ENCODE measurements around the gene ANKRD18A. TPM values are rescaled to one million over a fixed set of nuclear protein-coding genes. Genes with fewer than 3 reads are reported as not detected.

The ANKRD18A gene
- total and polyA plus RNA-seq, 10 donors: 0.02 to 3.4 (median 0.68) TPM; not detected in 1

DNA sequence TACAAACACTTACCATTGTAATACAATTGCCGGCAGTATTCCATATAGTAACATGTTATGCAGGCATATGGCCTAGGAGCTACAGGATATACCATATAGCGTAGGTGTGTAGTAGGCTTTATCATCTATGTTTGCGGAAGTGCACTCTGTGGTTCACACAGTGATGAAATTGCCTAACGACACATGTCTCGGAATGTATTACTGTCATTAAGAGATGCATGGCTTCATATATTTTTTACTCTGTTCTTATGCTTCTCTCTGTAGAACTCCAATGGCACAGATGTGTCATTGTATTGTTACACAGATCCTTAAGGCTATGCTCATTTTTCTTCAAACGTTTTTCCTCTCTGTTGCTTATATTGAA lies 19.2 kb upstream of the ANKRD18A start:
- Histone ChIP-seq H3K27me3 (replicated peaks in 1 of 7) (peaks cover 0 to 45% (median 0%) of the 10 kb centered on the region in 7 donors), H3K36me3 (no peaks in the 10 kb centered on the region), H3K9me3 (no peaks in the 10 kb centered on the region), H3K27ac (no peak overlapping the region), H3K4me1 (no peaks in the 10 kb centered on the region), H3K4me3 (no peak overlapping the region)
- intact Hi-C loops (cut with DNase I; ENCODE audit: low total_unique reads): no loop called here
- WGBS, 5 donors: 58 to 86% (median 70%) methylated on average over 6 of the region's 6 CpGs
- no peak for DNase-seq
- TF ChIP-seq CTCF (IDR thresholded peaks at IDR 0.05 in 8 of 11, conservative IDR thresholded peaks at IDR 0.05 in 3 of 11): no peak
- no peak for TF ChIP-seq POLR2A (IDR thresholded peaks at IDR 0.05)
- TF ChIP-seq POLR2AphosphoS5 (IDR thresholded peaks at IDR 0.05): no peak

DNA sequence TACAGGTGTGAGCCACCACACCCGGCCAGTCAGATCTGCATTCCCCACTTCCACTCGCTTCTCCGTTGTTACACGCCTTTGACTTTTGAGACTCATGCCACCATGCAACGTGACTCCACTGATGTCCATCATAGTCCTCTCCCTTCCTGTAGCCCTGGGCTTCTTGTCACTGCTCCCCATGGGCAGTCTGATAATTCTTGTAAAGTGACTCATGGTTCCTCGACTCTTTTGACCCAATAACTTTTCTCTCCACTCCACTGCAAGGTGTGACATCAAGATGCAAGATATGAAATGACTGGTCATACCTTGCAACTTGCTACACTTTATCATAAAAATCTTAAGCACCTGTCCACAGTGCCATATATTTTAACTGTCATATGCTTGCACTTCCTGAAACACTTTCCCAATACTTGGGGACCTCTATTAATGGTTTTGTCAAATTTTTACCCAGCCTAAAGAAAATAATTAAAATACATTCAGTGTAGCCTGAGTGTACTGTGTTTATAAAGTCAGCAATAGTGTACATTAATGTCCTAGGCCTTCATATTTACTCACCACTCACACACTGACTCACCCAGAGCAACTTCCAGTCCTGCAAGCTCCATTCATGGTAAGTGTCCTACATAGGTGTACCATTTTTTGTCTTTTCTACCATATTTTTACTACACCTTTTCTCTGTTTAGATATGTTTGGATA lies 18.6 kb upstream of the ANKRD18A start:
- H3K36me3 ChIP-seq: no peaks in the 10 kb centered on the region
- no peak overlapping the region for H3K4me3 ChIP-seq
- peaks cover 0 to 45% (median 0%) of the 10 kb centered on the region in 7 donors for H3K27me3 ChIP-seq (replicated peaks in 1 of 7)
- no peak overlapping the region for H3K27ac ChIP-seq
- TF ChIP-seq POLR2AphosphoS5 (IDR thresholded peaks at IDR 0.05): no peak
- TF ChIP-seq CTCF (IDR thresholded peaks at IDR 0.05 in 8 of 11, conservative IDR thresholded peaks at IDR 0.05 in 3 of 11): no peak
- no peak for TF ChIP-seq POLR2A (IDR thresholded peaks at IDR 0.05)
- no peaks in the 10 kb centered on the region for H3K9me3 ChIP-seq
- no peak for DNase-seq
- 80 to 92% (median 84%) methylated on average over 6 of the region's 6 CpGs for WGBS, 5 donors
- H3K4me1 ChIP-seq: no peaks in the 10 kb centered on the region
- intact Hi-C loops (cut with DNase I; ENCODE audit: low total_unique reads): no loop called here

DNA sequence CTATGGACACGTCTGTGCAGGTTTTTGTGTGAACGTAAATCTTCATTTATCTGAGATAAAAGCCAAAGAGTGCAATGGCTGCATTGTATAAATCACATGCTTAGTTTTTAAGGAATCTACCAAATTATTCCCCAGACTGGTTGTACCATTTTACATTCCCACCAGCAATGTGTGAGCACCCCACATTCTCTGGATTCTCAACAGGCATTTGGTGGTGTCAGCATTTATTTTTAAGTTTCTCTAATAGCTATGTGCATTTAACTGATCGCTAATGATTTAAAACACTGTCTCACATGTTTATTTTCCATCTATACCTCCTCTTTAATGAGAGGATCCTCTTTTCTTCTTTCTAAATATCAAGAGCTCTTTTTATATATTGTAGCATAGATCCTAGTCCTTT lies 13.9 kb upstream of the ANKRD18A start:
- 79 to 82% (median 80%) methylated on average over 3 of the region's 3 CpGs for WGBS, 5 donors
- intact Hi-C loops (cut with DNase I; ENCODE audit: low total_unique reads): no loop called here
- no peaks in the 10 kb centered on the region for H3K4me1 ChIP-seq
- no peaks in the 10 kb centered on the region for H3K36me3 ChIP-seq
- H3K27ac ChIP-seq: no peak overlapping the region
- H3K4me3 ChIP-seq: no peak overlapping the region
- no peak for TF ChIP-seq CTCF (IDR thresholded peaks at IDR 0.05 in 8 of 11, conservative IDR thresholded peaks at IDR 0.05 in 3 of 11)
- TF ChIP-seq POLR2AphosphoS5 (IDR thresholded peaks at IDR 0.05): no peak
- TF ChIP-seq POLR2A (IDR thresholded peaks at IDR 0.05): no peak
- no peak for DNase-seq
- H3K9me3 ChIP-seq: no peaks in the 10 kb centered on the region
- H3K27me3 ChIP-seq (replicated peaks in 1 of 7): peaks cover 0 to 15% (median 0%) of the 10 kb centered on the region in 7 donors

DNA sequence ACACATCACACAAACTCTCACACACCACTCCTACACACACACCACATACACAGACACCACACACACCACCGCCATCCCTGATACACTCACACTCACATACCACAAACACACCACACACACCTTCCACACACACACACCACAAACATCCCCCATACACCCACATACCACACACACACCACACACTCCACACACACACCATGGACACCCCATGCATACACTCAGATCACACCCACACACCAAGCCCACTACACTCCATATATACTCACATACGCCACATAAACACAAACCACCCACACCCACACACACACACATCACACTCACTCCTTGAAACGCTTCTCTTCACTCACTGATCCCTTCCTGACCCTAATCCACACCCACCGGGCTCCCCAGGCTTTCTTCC lies 9.1 kb upstream of the ANKRD18A start:
- Histone ChIP-seq H3K27ac (no peak overlapping the region), H3K4me3 (no peak overlapping the region), H3K36me3 (no peaks in the 10 kb centered on the region), H3K27me3 (replicated peaks in 1 of 7) (peaks cover 0 to 21% (median 0%) of the 10 kb centered on the region in 7 donors), H3K4me1 (no peaks in the 10 kb centered on the region), H3K9me3 (peaks cover 0 to 21% (median 13%) of the 10 kb centered on the region in 8 donors)
- WGBS, 5 donors: 78 to 85% (median 82%) methylated on average over 4 of the region's 4 CpGs
- DNase-seq: no peak
- intact Hi-C loops (cut with DNase I; ENCODE audit: low total_unique reads): no loop called here
- TF ChIP-seq POLR2AphosphoS5 (IDR thresholded peaks at IDR 0.05) (no peak), POLR2A (IDR thresholded peaks at IDR 0.05) (no peak), CTCF (IDR thresholded peaks at IDR 0.05 in 8 of 11, conservative IDR thresholded peaks at IDR 0.05 in 3 of 11) (no peak)

Measured in spleen (tissue), 11 donors.